ENCODE results near the gene PIP4P1.

Gene PIP4P1

GRCh38 chr14:20412876-20413743 lies 48.1 kb downstream of the PIP4P1 start, which contains the start of gene TEP1 (continued):
- TF ChIP-seq TCF7L2 (IDR thresholded peaks at IDR 0.05; ENCODE audit: borderline replicate concordance, low read depth, low read length) = no peak
- TF ChIP-seq ZNF580 (tag by site-specific recombination; IDR thresholded peaks at IDR 0.05) = peak; percentile 26; the same call in 1 of the 2 replicates
- no peak for TF ChIP-seq ZNF433 (tag by site-specific recombination; IDR thresholded peaks at IDR 0.05; ENCODE audit: low read depth)
- no peak for TF ChIP-seq HOXC10 (CRISPR knock-in tag; IDR thresholded peaks at IDR 0.05)
- no peak for TF ChIP-seq ZNF664 (tag by site-specific recombination; IDR thresholded peaks at IDR 0.05)
- no peak for TF ChIP-seq ZBTB1 (tag by site-specific recombination; IDR thresholded peaks at IDR 0.05)
- peak; percentile 64; the same call in 1 of the 2 replicates for TF ChIP-seq KLF1 (tag by site-specific recombination; IDR thresholded peaks at IDR 0.05)
- 0 out of 2 replicates have a peak, but pooled peaks have one; percentile 40 for TF ChIP-seq EGR2 (tag by site-specific recombination; IDR thresholded peaks at IDR 0.05; ENCODE audit: low read depth)
- TF ChIP-seq MEIS1 (CRISPR knock-in tag; IDR thresholded peaks at IDR 0.05; ENCODE audit: borderline replicate concordance) = no peak
- TF ChIP-seq, protein P1, sequence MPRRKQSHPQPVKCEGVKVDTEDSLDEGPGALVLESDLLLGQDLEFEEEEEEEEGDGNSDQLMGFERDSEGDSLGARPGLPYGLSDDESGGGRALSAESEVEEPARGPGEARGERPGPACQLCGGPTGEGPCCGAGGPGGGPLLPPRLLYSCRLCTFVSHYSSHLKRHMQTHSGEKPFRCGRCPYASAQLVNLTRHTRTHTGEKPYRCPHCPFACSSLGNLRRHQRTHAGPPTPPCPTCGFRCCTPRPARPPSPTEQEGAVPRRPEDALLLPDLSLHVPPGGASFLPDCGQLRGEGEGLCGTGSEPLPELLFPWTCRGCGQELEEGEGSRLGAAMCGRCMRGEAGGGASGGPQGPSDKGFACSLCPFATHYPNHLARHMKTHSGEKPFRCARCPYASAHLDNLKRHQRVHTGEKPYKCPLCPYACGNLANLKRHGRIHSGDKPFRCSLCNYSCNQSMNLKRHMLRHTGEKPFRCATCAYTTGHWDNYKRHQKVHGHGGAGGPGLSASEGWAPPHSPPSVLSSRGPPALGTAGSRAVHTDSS (tag by site-specific recombination; IDR thresholded peaks at IDR 0.05) = peak; percentile 38; the same call in 1 of the 2 replicates
- TF ChIP-seq ZNF658 (tag by site-specific recombination; IDR thresholded peaks at IDR 0.05) = no peak
- TF ChIP-seq, protein P2, sequence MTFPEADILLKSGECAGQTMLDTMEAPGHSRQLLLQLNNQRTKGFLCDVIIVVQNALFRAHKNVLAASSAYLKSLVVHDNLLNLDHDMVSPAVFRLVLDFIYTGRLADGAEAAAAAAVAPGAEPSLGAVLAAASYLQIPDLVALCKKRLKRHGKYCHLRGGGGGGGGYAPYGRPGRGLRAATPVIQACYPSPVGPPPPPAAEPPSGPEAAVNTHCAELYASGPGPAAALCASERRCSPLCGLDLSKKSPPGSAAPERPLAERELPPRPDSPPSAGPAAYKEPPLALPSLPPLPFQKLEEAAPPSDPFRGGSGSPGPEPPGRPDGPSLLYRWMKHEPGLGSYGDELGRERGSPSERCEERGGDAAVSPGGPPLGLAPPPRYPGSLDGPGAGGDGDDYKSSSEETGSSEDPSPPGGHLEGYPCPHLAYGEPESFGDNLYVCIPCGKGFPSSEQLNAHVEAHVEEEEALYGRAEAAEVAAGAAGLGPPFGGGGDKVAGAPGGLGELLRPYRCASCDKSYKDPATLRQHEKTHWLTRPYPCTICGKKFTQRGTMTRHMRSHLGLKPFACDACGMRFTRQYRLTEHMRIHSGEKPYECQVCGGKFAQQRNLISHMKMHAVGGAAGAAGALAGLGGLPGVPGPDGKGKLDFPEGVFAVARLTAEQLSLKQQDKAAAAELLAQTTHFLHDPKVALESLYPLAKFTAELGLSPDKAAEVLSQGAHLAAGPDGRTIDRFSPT (tag by site-specific recombination; IDR thresholded peaks at IDR 0.05) = peak; percentile 81
- no peak for TF ChIP-seq OVOL3 (tag by site-specific recombination; IDR thresholded peaks at IDR 0.05)
- TF ChIP-seq ZNF423 (tag by site-specific recombination; IDR thresholded peaks at IDR 0.05) = peak; percentile 86
- no peak for TF ChIP-seq ZNF112 (tag by site-specific recombination; IDR thresholded peaks at IDR 0.05)
- TF ChIP-seq ZSCAN5A (tag by site-specific recombination; IDR thresholded peaks at IDR 0.05) = peak; percentile 63; the same call in 1 of the 2 replicates
- TF ChIP-seq ZSCAN30 (tag by site-specific recombination; IDR thresholded peaks at IDR 0.05) = peak; percentile 93
- TF ChIP-seq ZBTB11 (tag by site-specific recombination; conservative IDR thresholded peaks at IDR 0.05; ENCODE audit: low read depth) = peak; percentile 91
- no peak for TF ChIP-seq ZNF830 (tag by site-specific recombination; IDR thresholded peaks at IDR 0.05; ENCODE audit: low read depth)
- TF ChIP-seq ZNF585B (tag by site-specific recombination; IDR thresholded peaks at IDR 0.05) = no peak
- TF ChIP-seq, protein P3, sequence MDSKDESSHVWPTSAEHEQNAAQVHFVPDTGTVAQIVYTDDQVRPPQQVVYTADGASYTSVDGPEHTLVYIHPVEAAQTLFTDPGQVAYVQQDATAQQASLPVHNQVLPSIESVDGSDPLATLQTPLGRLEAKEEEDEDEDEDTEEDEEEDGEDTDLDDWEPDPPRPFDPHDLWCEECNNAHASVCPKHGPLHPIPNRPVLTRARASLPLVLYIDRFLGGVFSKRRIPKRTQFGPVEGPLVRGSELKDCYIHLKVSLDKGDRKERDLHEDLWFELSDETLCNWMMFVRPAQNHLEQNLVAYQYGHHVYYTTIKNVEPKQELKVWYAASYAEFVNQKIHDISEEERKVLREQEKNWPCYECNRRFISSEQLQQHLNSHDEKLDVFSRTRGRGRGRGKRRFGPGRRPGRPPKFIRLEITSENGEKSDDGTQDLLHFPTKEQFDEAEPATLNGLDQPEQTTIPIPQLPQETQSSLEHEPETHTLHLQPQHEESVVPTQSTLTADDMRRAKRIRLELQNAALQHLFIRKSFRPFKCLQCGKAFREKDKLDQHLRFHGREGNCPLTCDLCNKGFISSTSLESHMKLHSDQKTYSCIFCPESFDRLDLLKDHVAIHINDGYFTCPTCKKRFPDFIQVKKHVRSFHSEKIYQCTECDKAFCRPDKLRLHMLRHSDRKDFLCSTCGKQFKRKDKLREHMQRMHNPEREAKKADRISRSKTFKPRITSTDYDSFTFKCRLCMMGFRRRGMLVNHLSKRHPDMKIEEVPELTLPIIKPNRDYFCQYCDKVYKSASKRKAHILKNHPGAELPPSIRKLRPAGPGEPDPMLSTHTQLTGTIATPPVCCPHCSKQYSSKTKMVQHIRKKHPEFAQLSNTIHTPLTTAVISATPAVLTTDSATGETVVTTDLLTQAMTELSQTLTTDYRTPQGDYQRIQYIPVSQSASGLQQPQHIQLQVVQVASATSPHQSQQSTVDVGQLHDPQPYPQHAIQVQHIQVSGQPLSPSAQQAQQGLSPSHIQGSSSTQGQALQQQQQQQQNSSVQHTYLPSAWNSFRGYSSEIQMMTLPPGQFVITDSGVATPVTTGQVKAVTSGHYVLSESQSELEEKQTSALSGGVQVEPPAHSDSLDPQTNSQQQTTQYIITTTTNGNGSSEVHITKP (tag by site-specific recombination; IDR thresholded peaks at IDR 0.05) = peak; percentile 96
- peak; percentile 51; the same call in 1 of the 2 replicates for TF ChIP-seq ZNF394 (tag by site-specific recombination; IDR thresholded peaks at IDR 0.05; ENCODE audit: borderline replicate concordance)
- TF ChIP-seq KLF17 (tag by site-specific recombination; IDR thresholded peaks at IDR 0.05) = no peak; the same call in none of the 2 replicates
